OCI-LY7 (cell line): ENCODE data around the gene H2BW1. TPM values are rescaled to one million over a fixed set of nuclear protein-coding genes. Genes with fewer than 3 reads are reported as not detected.
"Not testable (repeated sequence)": the region's sequence is repeated elsewhere in the genome, so short reads cannot be mapped to it uniquely, and the experiment has no call there.

Experiments
- BruUV-seq: library from RNA; stranded (reverse); fragments of 400-500 nt; replicated peaks from 2 replicates; lab custom pipeline; 2021; lab: Mats Ljungman, UMichigan
- CTCF ChIA-PET: fragments of 300-600 bp; sonication (Branson Sonifier 250); formaldehyde crosslinking; loops from one replicate; lab custom pipeline; 2022; ENCODE audit warnings: antibody characterized with exemption; ENCODE audit not compliant: unreplicated experiment; lab: Charles Lee
- POLR2A ChIA-PET: fragments of 300-600 bp; sonication (Branson Sonifier 250); formaldehyde crosslinking; loops from one replicate; lab custom pipeline; 2022; ENCODE audit warnings: antibody characterized with exemption; lab: Charles Lee
- DNase-seq: peaks from one replicate; pipeline ENCODE4 v3.0.0-alpha.2; 2015; ENCODE audit warnings: low spot score
- H2AFZ ChIP-seq: fragments of 200-600 bp; sonication (generic), shearing (Covaris generic); 2 replicates; pipeline ENCODE4 v1.6.1; 2014; ENCODE audit warnings: mild to moderate bottlenecking, antibody characterized with exemption, low read length, moderate library complexity
- H3K27ac ChIP-seq: fragments of 200-600 bp; sonication (generic); 2 replicates; pipeline ENCODE4 v1.5.1; 2014; ENCODE audit warnings: mixed run types, low read depth, mild to moderate bottlenecking, moderate library complexity, low read length, inconsistent platforms; ENCODE audit not compliant: poor library complexity, severe bottlenecking
- H3K36me3 ChIP-seq: fragments of 200-600 bp; sonication (generic); 2 replicates; pipeline ENCODE4 v1.6.1; 2014; ENCODE audit warnings: mild to moderate bottlenecking, antibody characterized with exemption, low read length, moderate library complexity, mixed read lengths; ENCODE audit not compliant: insufficient read depth
- H3K4me1 ChIP-seq: fragments of 200-600 bp; sonication (generic); 2 replicates; pipeline ENCODE4 v1.5.1; 2014; ENCODE audit warnings: mild to moderate bottlenecking, low read length; ENCODE audit not compliant: insufficient read depth, poor library complexity, severe bottlenecking
- H3K4me2 ChIP-seq: fragments of 200-600 bp; sonication (generic); 2 replicates; pipeline ENCODE4 v1.6.1; 2014; ENCODE audit warnings: mild to moderate bottlenecking, low read length
- H3K4me3 ChIP-seq: fragments of 200-600 bp; sonication (generic); 2 replicates; pipeline ENCODE4 v1.5.1; 2014; ENCODE audit warnings: mild to moderate bottlenecking, low read depth, low read length; ENCODE audit not compliant: poor library complexity, severe bottlenecking
- H3K79me2 ChIP-seq: fragments of 200-600 bp; sonication (generic); 2 replicates; pipeline ENCODE4 v1.6.1; 2016; ENCODE audit warnings: low read depth, mild to moderate bottlenecking, low read length, moderate library complexity, mixed read lengths; ENCODE audit not compliant: insufficient read depth
- H3K9me2 ChIP-seq: fragments of 200-600 bp; sonication (generic); 2 replicates; pipeline ENCODE4 v1.6.1; 2016; ENCODE audit warnings: mild to moderate bottlenecking, low read length, mixed read lengths; ENCODE audit not compliant: insufficient read depth
- H3K9me3 ChIP-seq: fragments of 200-600 bp; sonication (generic); 2 replicates; pipeline ENCODE4 v1.6.1; 2014; ENCODE audit warnings: mild to moderate bottlenecking, mixed run types, low read length, mixed read lengths
- H4K20me1 ChIP-seq: fragments of 200-600 bp; sonication (generic); 2 replicates; pipeline ENCODE4 v1.6.1; 2014; ENCODE audit warnings: mild to moderate bottlenecking, antibody characterized with exemption, low read length, moderate library complexity, mixed read lengths; ENCODE audit not compliant: insufficient read depth
- intact Hi-C: fragments of 100-400 bp; cut with micrococcal nuclease; formaldehyde crosslinking; loops from one replicate; pipeline ENCODE4 v1.10.0; 2022; ENCODE audit not compliant: unreplicated experiment
- total RNA-seq, 2 experiments: library from RNA; depleted of rRNA in 1 of 2; stranded (reverse); fragments of >200 nt in 1 of 2; shearing (Covaris generic) in 1 of 2; gene quantifications; 2 replicates each; pipeline ENCODE4 v1.2.3, GENCODE V29; 2014 to 2022

H2BW1 gene
- total RNA-seq, 2 experiments from 2014 or later = not detected

- H3K9me2 ChIP-seq, intact Hi-C loops, CTCF ChIA-PET, BruUV-seq, H3K4me1 ChIP-seq, DNase-seq, H2AFZ ChIP-seq, H3K36me3 ChIP-seq, H3K4me3 ChIP-seq, POLR2A ChIA-PET, H4K20me1 ChIP-seq, H3K4me2 ChIP-seq, H3K9me3 ChIP-seq, H3K27ac ChIP-seq, H3K79me2 ChIP-seq: not testable (repeated sequence)
Observed at GRCh38 chrX:103962411-103963278, 50.9 kb downstream of the H2BW1 start, which contains the start of gene TMSB15B. Gene TMSB15B (plus strand): TSS chrX:103962627.

Other genes starting within 250 kb of the H2BW1 start
- gene PLP1, start 236.9 kb downstream of the H2BW1 start, total RNA-seq (2014; rRNA removed; shearing (Covaris generic)) = not detected in 2 replicates
- gene PLP1, start 236.9 kb downstream of the H2BW1 start, total RNA-seq (2022) = not detected in 2 replicates
- 1.3 and 2.2 TPM in 2 replicates for gene RAB9B, start 181.5 kb downstream of the H2BW1 start, total RNA-seq (2014; rRNA removed; shearing (Covaris generic))
- 1.4 TPM in 2 replicates for gene RAB9B, start 181.5 kb downstream of the H2BW1 start, total RNA-seq (2022)
- 11.2 and 13.7 TPM in 2 replicates for gene TMSB15B, start 51.1 kb downstream of the H2BW1 start, total RNA-seq (2014; rRNA removed; shearing (Covaris generic))
- 23.6 and 24.3 TPM in 2 replicates for gene TMSB15B, start 51.1 kb downstream of the H2BW1 start, total RNA-seq (2022)
- not detected in 2 replicates for gene H2BW2, start 26.2 kb upstream of the H2BW1 start, total RNA-seq (2014; rRNA removed; shearing (Covaris generic))
- gene H2BW2, start 26.2 kb upstream of the H2BW1 start, total RNA-seq (2022) = not detected in 2 replicates
- 5.4 and 11.3 TPM in 2 replicates for gene TMSB15C, start 62.5 kb upstream of the H2BW1 start, total RNA-seq (2014; rRNA removed; shearing (Covaris generic))
- gene TMSB15C, start 62.5 kb upstream of the H2BW1 start, total RNA-seq (2022) = 9.0 and 10.6 TPM in 2 replicates
- gene ZCCHC18, start 98.8 kb upstream of the H2BW1 start, total RNA-seq (2014; rRNA removed; shearing (Covaris generic)) = 12.1 and 24.5 TPM in 2 replicates
- 4.5 and 4.6 TPM in 2 replicates for gene ZCCHC18, start 98.8 kb upstream of the H2BW1 start, total RNA-seq (2022)
- gene SLC25A53, start 143.3 kb upstream of the H2BW1 start, total RNA-seq (2014; rRNA removed; shearing (Covaris generic)) = 15.6 and 23.1 TPM in 2 replicates
- 4.8 and 5.5 TPM in 2 replicates for gene SLC25A53, start 143.3 kb upstream of the H2BW1 start, total RNA-seq (2022)
- gene FAM199X, start 152.7 kb upstream of the H2BW1 start, total RNA-seq (2014; rRNA removed; shearing (Covaris generic)) = 10.6 and 10.8 TPM in 2 replicates
- 16.0 and 19.2 TPM in 2 replicates for gene FAM199X, start 152.7 kb upstream of the H2BW1 start, total RNA-seq (2022)
- not detected in 2 replicates for gene ESX1, start 241.2 kb upstream of the H2BW1 start, total RNA-seq (2014; rRNA removed; shearing (Covaris generic))
- gene ESX1, start 241.2 kb upstream of the H2BW1 start, total RNA-seq (2022) = not detected in 2 replicates